MV-4-11 (cell line): ENCODE data around the gene CELSR1.
A peak's percentile ranks its signal among the peaks of the same experiment; 100 is the strongest.
"Not testable (repeated sequence)": the region's sequence is repeated elsewhere in the genome, so short reads cannot be mapped to it uniquely, and the experiment has no call there.

Experiments used
- DNase-seq: peaks from one replicate; lab custom pipeline; 2025; lab: John Stamatoyannopoulos, UW

CELSR1 gene

GRCh38 chr22:46481386-46481785 is 56.0 kb downstream of the CELSR1 start:
- no peak for DNase-seq

GRCh38 chr22:46480396-46480795 is 57.0 kb downstream of the CELSR1 start:
- no peak for DNase-seq

- DNase-seq, result no peak
Observed at GRCh38 chr22:46479046-46479445, 58.4 kb downstream of the CELSR1 start.

- no peak for DNase-seq
Observed at GRCh38 chr22:46478083-46478551, 59.3 kb downstream of the CELSR1 start.

GRCh38 chr22:46476547-46476941 is 60.9 kb downstream of the CELSR1 start:
- peak; percentile 78 for DNase-seq

GRCh38 chr22:46473896-46474557 is 63.4 kb downstream of the CELSR1 start:
- DNase-seq, result no peak

- no peak for DNase-seq
Observed at GRCh38 chr22:46473021-46473779, 64.2 kb downstream of the CELSR1 start.

GRCh38 chr22:46472722-46473016 is 64.8 kb downstream of the CELSR1 start:
- DNase-seq, result no peak

- no peak for DNase-seq
Observed at GRCh38 chr22:46471901-46472721, 65.3 kb downstream of the CELSR1 start.

- DNase-seq, result not testable (repeated sequence)
Observed at GRCh38 chr22:46471330-46471729, 66.1 kb downstream of the CELSR1 start.

- DNase-seq, result no peak
Observed at GRCh38 chr22:46469711-46470110, 67.7 kb downstream of the CELSR1 start.

- DNase-seq, result no peak
Observed at GRCh38 chr22:46467006-46467405, 70.4 kb downstream of the CELSR1 start.

GRCh38 chr22:46466255-46466676 is 71.2 kb downstream of the CELSR1 start:
- no peak for DNase-seq

- DNase-seq, result no peak
Observed at GRCh38 chr22:46465793-46466192, 71.6 kb downstream of the CELSR1 start.

GRCh38 chr22:46465345-46465720 is 72.1 kb downstream of the CELSR1 start:
- no peak for DNase-seq

- DNase-seq, result no peak
Observed at GRCh38 chr22:46464701-46465344, 72.6 kb downstream of the CELSR1 start.

- DNase-seq, result no peak
Observed at GRCh38 chr22:46464296-46464695, 73.1 kb downstream of the CELSR1 start.

- no peak for DNase-seq
Observed at GRCh38 chr22:46463435-46464227, 73.8 kb downstream of the CELSR1 start.

GRCh38 chr22:46462726-46463371 is 74.6 kb downstream of the CELSR1 start:
- DNase-seq, result peak; percentile 41

GRCh38 chr22:46461566-46462180 is 75.7 kb downstream of the CELSR1 start:
- DNase-seq, result no peak

GRCh38 chr22:46460857-46461256 is 76.6 kb downstream of the CELSR1 start:
- no peak for DNase-seq
